Measurements from ENCODE around the gene OGFR.
A peak's percentile ranks its signal among the peaks of the same experiment; 100 is the strongest.

OGFR gene

DNA sequence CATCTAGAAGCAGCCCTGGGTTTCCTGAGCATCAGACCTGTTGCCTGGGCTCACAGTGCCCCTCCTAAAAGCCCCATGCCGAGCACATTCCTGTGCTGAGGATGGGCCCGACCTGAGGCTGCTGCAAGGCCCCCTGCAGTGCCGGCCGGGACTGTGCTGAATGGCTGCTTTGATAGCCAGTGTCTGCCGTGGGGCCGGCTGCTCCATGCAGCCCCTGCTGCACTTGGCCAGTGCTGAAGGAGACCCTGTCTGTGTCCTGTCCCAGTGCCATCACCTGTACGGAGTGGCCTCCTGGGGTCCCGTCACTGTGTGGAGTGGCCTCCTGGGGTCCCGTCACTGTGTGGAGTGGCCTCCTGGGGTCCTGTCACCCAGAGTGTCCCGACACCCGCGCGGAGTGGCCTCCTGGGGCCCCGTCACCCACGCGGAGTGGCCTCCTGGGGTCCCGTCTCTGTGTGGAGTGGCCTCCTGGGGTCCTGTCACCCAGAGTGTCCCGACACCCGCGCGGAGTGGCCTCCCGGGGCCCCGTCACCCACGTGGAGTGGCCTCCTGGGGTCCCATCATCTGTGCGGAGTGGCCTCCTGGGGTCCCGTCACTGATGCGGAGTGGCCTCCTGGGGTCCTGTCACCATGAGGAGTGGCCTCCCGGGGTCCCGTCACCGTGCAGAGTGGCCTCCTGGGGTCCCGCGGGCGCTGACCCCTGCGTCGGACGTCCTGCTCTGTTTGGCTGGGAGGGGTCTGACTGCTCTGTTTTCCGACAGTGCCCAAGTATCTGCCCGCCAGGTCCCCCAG is 19.2 kb downstream of the OGFR start:
- no peak for TF ChIP-seq JUND (IDR thresholded peaks at IDR 0.05; ENCODE audit: low read depth)
- no peak for DNase-seq (ENCODE audit: low read depth in 1 of 2, low spot score in 1 of 2)
- in situ Hi-C loops (cut with HindIII; ENCODE audit: low pct_unique_long_range_greater_than_20kb, low sequenced_read_pairs), result no loop called here

- peak; percentile 82 to 91 for DNase-seq (ENCODE audit: low read depth in 1 of 2, low spot score in 1 of 2)
- in situ Hi-C loops (cut with HindIII; ENCODE audit: low pct_unique_long_range_greater_than_20kb, low sequenced_read_pairs), result no loop called here
- no peak for TF ChIP-seq JUND (IDR thresholded peaks at IDR 0.05; ENCODE audit: low read depth)
Measured at GRCh38 chr20:62824476-62825332, 20.1 kb downstream of the OGFR start.

DNA sequence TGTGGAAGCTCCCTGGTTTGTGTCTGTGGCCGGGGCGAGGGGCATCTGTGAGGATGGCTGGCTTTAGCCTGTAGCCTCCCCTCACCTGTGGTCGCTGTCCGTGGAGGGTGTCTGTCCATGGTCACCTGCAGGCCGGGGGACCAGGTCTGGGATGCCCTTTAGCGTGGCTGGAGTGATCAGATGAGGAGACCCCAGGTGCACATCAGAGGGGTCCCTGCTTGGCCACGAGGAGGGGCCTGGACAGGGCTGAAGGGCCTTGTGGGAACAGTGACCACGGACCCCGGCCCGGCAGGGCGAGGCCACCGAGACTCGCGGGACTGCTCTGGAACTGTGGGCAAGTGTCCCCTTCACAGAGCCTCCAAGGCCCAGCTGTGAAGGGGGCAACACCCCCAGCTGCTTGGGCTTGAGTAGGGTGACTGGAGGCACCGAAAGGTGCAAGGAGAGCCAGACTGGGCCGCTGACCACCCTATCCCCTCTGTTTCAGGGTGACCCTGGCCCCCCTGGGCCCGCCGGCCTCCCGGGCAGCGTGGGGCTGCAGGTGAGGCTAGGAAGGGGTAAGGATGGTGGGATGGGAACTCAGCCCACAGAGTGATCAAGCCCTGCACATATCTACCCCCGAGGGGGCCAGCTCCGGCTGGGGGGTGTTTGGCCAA is 20.8 kb downstream of the OGFR start:
- no peak for TF ChIP-seq JUND (IDR thresholded peaks at IDR 0.05; ENCODE audit: low read depth)
- in situ Hi-C loops (cut with HindIII; ENCODE audit: low pct_unique_long_range_greater_than_20kb, low sequenced_read_pairs), result no loop called here
- DNase-seq (ENCODE audit: low read depth in 1 of 2, low spot score in 1 of 2), result no peak

DNA sequence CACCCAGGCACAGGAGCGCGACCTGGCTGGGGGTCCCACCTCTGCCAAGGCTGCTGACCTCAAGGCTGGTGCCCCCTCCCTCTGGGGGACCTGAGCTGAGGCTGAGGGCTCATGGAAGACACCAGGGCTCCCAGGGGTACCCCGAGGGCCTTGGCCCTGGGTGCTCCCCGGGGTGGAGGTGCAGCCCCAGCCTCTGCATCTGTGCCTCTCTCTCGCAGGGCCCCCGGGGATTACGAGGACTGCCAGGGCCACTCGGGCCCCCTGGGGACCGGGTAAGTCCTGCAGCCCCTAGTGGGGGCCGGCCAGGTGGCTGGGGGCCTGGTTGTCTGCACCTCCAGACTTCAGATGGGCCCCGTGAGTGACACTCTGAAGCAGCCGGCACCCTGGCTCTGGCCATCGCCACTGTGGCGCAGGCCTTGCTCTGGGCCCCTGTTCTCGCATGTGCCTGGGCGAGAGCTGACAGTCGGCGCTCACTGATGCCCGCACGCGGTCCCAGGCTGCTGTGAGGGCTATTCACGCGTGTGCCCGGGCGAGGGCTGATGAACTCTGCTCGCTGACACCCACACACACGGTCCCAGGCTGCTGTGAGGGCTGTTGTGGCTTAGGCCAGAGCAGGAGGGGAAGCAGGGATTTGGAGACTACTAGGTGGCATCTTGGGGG is 21.5 kb downstream of the OGFR start:
- in situ Hi-C loops (cut with HindIII; ENCODE audit: low pct_unique_long_range_greater_than_20kb, low sequenced_read_pairs), result no loop called here
- no peak for TF ChIP-seq JUND (IDR thresholded peaks at IDR 0.05; ENCODE audit: low read depth)
- DNase-seq (ENCODE audit: low read depth in 1 of 2, low spot score in 1 of 2), result no peak

GRCh38 chr20:62826646-62827310 is 22.1 kb downstream of the OGFR start:
- in situ Hi-C loops (cut with HindIII; ENCODE audit: low pct_unique_long_range_greater_than_20kb, low sequenced_read_pairs), result no loop called here
- no peak for DNase-seq (ENCODE audit: low read depth in 1 of 2, low spot score in 1 of 2)
- TF ChIP-seq JUND (IDR thresholded peaks at IDR 0.05; ENCODE audit: low read depth), result no peak

DNA sequence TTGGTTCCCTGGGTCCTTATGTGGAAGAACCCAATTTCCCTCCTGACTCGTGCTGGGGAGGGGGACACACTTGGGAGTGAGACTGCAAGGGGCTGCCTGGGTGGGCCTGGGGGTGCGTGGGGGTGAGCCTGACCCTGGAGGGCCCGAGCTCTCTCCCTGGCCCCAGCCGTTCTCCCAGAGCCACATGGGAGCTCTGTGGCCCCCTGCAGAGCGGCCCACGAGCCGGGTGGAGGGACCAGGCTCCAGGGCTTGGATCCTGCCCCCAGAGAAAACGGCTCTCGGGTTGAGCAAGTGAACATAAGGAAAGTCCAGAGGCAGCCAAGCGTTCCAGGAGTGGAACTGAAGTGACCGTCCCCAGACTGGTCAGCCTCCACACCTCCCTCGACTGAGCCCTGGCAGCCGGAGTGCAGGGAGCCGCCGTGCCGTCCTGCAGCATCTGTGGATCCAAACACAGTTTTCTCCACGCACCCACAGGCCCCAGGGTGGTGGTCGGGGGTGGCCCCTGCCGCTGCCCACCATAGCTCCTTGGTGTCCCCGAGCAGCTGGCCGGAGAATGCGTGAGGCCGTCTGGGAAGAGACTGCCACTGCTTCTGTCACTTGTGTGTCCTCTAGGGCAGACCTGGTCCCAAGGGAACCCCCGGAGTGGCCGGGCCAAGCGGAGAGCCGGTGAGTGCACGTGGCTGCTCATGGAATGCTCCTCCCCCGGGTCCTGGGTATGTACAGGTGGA is 22.8 kb downstream of the OGFR start:
- in situ Hi-C loops (cut with HindIII; ENCODE audit: low pct_unique_long_range_greater_than_20kb, low sequenced_read_pairs), result no loop called here
- no peak for DNase-seq (ENCODE audit: low read depth in 1 of 2, low spot score in 1 of 2)

GRCh38 chr20:62828051-62828450 is 23.4 kb downstream of the OGFR start:
- in situ Hi-C loops (cut with HindIII; ENCODE audit: low pct_unique_long_range_greater_than_20kb, low sequenced_read_pairs), result no loop called here
- TF ChIP-seq JUND (IDR thresholded peaks at IDR 0.05; ENCODE audit: low read depth), result no peak
- no peak for DNase-seq (ENCODE audit: low read depth in 1 of 2, low spot score in 1 of 2)

More for the DNA sequence above, 22.8 kb downstream of the OGFR start:
- no peak for TF ChIP-seq JUND (IDR thresholded peaks at IDR 0.05; ENCODE audit: low read depth)

GRCh38 chr20:62828511-62829230 is 24.0 kb downstream of the OGFR start:
- no peak for DNase-seq (ENCODE audit: low read depth in 1 of 2, low spot score in 1 of 2)
- no peak for TF ChIP-seq JUND (IDR thresholded peaks at IDR 0.05; ENCODE audit: low read depth)
- in situ Hi-C loops (cut with HindIII; ENCODE audit: low pct_unique_long_range_greater_than_20kb, low sequenced_read_pairs), result no loop called here

DNA sequence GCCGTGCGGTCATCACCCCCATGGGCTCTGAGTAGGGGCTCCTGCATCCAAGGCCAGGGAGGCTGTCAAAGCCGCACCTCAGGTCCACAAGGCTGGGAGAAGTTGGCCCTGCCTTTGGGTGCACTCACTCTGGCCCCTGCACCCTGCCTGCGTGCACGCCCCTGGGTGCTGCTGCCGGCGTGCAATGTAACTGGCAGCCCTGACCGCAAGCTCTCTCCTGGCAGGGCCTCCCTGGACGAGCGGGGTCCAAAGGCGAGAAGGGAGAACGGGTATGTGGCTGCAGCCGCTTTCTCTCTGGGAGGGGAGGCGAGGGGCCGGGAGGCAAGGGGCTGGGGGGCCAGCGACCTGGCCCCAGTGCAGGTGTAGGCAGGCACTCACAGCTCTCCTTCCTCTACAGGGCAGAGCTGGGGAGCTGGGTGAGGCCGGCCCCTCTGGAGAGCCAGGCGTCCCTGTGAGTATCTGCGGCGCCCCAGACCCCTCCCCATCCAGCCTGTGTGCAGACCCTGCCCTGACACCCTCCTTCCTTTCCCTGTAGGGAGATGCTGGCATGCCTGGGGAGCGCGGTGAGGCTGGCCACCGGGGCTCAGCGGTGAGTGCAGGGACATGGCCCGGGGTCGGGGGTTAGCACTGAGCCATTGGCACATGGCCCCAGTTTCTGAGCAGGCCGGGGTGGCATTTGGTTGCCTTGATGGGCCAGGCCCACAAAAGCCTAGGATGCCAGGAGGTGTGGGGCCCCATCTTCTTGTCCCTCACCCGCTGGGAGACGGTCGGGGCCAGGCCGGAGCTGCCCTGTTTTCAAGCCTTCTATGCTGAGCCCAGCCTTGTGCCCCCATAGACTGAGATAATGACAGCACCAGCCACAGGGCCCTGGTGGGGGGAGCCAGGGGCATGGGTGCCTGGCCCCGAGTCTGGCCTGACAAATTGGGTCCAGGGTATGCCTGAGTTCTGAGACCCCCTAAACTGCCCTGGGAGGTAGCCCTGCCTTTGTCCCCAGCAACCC is 24.9 kb downstream of the OGFR start:
- TF ChIP-seq JUND (IDR thresholded peaks at IDR 0.05; ENCODE audit: low read depth), result no peak
- no peak for DNase-seq (ENCODE audit: low read depth in 1 of 2, low spot score in 1 of 2)
- in situ Hi-C loops (cut with HindIII; ENCODE audit: low pct_unique_long_range_greater_than_20kb, low sequenced_read_pairs), result no loop called here

GRCh38 chr20:62830251-62830650 is 25.6 kb downstream of the OGFR start:
- no peak for TF ChIP-seq JUND (IDR thresholded peaks at IDR 0.05; ENCODE audit: low read depth)
- in situ Hi-C loops (cut with HindIII; ENCODE audit: low pct_unique_long_range_greater_than_20kb, low sequenced_read_pairs), result no loop called here
- DNase-seq (ENCODE audit: low read depth in 1 of 2, low spot score in 1 of 2), result no peak

Measured in T47D (cell line).